Neural cell (in vitro differentiated cells): Measurements from ENCODE around the gene ELP5.

ENCODE experiments used
- MXI1 ChIP-seq: fragments of 450-650 bp; conservative IDR thresholded peaks from 2 replicates; pipeline ENCODE4 v1.6.1; 2014; ENCODE audit warnings: antibody characterized with exemption, mild to moderate bottlenecking; ENCODE audit not compliant: poor library complexity, severe bottlenecking
- TF ChIP-seq, protein P1 (sequence below): fragments of 450-650 bp; IDR thresholded peaks from 2 replicates; pipeline ENCODE4 v1.5.1; 2014; ENCODE audit warnings: antibody characterized with exemption, mild to moderate bottlenecking, moderate library complexity; ENCODE audit not compliant: poor library complexity, severe bottlenecking

DNA sequence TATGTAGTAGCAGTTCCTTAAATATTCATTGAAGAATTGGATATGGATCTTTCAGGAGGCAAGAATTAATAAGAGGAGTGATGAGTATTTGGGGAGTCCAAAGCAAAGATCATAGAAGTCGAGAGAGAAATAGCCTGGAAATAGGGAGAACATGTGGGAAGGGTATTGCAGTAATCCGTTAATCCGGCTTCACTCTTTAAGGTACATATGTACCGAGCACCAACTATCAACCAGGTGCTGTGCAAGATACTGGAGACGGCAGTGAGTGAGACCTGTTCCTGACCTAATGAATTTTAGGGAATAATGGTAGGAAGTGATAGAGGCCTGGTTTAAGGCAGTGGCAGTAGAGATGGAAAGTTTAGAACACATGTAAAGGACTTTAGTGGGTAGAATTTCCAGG lies 1.1 kb downstream of the ELP5 start:
- TF ChIP-seq, protein P1, sequence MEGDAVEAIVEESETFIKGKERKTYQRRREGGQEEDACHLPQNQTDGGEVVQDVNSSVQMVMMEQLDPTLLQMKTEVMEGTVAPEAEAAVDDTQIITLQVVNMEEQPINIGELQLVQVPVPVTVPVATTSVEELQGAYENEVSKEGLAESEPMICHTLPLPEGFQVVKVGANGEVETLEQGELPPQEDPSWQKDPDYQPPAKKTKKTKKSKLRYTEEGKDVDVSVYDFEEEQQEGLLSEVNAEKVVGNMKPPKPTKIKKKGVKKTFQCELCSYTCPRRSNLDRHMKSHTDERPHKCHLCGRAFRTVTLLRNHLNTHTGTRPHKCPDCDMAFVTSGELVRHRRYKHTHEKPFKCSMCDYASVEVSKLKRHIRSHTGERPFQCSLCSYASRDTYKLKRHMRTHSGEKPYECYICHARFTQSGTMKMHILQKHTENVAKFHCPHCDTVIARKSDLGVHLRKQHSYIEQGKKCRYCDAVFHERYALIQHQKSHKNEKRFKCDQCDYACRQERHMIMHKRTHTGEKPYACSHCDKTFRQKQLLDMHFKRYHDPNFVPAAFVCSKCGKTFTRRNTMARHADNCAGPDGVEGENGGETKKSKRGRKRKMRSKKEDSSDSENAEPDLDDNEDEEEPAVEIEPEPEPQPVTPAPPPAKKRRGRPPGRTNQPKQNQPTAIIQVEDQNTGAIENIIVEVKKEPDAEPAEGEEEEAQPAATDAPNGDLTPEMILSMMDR: no peak
- no peak for TF ChIP-seq MXI1
